GM18870 (cell line): ENCODE data around the gene GPR150.

Experiments
- ATAC-seq: cut with Tn5 transposase; IDR thresholded peaks from one replicate; pipeline ENCODE4 v1.9.1; 2021; ENCODE audit warnings: moderate library complexity; ENCODE audit not compliant: unreplicated experiment

GPR150 gene

DNA sequence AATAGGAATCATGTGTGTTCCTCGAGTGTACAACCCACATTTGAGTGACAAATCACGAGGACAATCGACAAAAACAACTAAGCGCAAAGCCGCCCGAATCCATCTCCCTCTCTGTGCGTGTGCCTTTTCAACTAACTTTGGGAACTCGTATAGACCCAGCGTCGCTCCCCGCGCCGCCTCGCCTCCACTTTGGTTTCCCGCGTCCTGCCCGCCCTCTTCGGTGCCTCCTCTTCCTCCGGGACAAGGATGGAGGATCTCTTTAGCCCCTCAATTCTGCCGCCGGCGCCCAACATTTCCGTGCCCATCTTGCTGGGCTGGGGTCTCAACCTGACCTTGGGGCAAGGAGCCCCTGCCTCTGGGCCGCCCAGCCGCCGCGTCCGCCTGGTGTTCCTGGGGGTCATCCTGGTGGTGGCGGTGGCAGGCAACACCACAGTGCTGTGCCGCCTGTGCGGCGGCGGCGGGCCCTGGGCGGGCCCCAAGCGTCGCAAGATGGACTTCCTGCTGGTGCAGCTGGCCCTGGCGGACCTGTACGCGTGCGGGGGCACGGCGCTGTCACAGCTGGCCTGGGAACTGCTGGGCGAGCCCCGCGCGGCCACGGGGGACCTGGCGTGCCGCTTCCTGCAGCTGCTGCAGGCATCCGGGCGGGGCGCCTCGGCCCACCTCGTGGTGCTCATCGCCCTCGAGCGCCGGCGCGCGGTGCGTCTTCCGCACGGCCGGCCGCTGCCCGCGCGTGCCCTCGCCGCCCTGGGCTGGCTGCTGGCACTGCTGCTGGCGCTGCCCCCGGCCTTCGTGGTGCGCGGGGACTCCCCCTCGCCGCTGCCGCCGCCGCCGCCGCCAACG lies at the start of gene GPR150:
Gene GPR150, plus strand, starts transcription at position 58 of the 840 bp plus-strand sequence. Its CDS starts 189 bp downstream, at position 247.
- ATAC-seq, result no peak

DNA sequence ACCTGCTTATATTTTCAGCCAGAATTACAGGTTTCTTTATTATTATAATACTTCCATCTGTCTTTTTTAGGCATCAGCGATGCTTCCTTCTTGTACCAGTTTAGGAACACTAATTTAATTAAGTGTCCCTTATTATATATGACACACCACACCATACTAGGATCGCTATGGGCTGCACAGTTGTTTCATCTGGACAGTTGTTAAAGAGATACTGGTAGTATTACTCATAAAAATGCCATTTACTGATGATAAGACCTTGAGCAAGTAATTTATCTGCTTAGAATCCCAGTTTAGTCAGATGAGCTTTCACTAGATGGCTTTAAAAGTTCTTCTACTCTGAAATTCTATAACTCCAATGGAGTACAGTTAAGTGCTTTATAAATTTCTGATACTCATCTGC lies 47.9 kb upstream of the GPR150 start:
- ATAC-seq, result no peak

DNA sequence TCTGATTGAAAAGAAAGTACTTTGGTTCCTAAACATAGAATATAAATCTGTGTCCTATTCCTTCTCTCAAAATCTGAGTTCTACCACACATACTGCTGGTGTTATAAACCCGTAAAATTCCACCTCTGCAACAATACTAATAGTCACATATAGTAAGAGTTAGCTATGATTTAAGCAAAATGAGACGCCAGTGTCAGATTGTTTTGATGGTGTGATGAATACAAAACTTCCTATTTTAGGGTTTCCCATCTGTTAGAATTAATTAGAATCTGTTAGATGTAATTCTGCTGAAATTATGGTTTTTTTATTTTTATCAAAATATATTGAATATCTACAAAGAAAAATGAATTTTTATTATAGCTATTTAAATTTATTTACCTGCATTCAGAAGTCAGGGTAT lies 38.3 kb upstream of the GPR150 start:
- no peak for ATAC-seq

DNA sequence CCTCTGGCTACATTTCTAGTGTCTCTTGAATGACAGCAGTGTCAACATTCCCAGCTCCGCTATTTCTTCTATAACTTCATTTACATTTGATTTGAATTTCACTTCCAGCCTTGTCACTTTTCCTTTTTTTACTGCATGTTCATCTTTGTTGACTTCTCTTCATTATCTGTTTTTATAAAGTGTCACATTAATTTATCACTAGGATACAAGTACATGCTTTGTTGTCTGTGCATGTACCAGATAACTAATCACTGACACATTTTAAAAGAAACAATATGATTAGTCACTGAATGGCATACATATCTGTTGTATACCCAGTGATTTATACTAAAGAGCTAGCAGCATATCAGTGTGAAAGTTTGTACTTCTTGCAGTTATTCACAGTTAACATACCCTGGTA lies 35.9 kb upstream of the GPR150 start:
- ATAC-seq, result no peak

DNA sequence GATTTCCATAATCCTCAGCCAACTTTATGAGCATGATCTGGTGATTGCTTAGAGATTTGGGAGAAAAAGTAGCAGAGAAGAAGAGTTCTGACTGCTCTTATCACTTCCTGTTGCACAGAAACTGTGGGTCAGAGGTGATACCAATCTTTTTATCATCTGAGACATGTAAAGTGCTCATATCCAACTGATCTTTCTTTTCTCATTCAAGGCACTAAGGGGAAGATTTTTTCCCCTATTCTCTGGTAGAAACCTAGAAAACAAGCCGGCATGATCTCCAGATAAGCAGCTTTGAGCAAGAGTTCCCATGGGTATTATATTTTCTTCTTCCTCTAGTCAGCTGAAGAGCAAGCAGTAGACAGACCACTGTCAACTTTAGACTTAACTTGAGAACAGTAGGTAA lies 29.0 kb upstream of the GPR150 start:
- ATAC-seq, result no peak

DNA sequence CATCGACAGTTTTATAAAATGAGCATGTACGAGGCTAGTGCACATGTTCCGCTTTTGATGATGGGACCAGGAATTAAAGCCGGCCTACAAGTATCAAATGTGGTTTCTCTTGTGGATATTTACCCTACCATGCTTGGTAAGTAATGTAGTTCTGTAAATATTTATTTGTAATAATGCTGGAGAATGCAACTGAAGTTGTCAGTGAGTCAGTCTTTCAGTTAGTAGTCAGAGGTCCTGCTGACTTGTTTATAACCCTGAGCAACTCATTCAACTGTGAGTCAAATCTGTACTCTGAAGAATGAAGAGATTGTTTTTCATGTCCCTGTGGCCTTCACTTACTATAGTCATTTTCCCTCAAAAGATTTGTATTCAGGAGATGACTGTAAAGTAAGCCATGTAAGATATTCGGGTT lies 28.4 kb upstream of the GPR150 start:
- peak; percentile 93 for ATAC-seq

DNA sequence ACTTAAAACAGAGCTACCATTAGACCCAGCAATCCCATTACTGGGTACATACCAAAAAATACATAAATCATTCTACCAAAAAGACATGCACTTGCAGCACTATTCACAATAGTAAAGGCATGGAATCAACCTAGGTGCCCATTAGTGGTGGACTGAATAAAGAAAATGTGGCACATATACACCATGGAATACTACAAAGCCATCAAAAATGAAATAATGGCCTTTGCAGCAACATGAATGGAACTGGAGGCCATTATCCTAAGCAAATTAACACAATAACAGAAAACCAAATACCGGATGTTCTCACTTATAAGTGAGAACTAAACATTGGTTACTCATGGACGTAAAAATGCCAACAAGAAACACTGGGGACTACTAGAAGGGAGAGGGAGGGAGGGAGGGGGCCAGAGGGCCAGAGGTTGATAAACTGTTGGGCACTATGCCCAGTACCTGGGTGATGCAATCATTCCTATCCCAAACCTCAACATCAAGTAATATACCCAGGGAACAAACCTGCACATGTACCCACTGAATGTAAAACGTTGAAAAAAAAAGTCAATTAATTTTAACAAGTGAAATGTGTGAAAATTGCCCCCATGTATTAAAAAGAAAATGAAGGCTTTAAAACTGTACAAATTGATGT lies 24.5 kb upstream of the GPR150 start:
- ATAC-seq, result no peak

DNA sequence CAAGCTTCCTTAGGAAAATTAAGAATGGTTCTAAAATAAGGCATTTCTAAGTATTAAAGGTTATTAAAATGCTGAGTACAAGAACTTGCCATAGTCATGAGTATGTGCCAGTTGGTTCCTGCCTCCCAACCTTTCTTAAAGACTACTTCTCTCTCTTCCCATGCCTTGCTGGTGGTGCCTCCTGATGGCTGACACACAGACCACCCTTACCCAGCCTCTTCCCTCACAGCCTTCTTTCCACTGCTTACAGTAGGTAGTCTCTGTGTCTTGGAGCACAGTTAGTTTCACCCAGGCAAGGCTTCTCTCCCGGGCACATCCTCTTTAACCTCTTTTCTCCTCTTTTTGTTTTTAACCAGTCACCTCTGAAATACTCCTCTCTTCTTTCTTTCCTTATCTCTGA lies 20.6 kb upstream of the GPR150 start:
- no peak for ATAC-seq

DNA sequence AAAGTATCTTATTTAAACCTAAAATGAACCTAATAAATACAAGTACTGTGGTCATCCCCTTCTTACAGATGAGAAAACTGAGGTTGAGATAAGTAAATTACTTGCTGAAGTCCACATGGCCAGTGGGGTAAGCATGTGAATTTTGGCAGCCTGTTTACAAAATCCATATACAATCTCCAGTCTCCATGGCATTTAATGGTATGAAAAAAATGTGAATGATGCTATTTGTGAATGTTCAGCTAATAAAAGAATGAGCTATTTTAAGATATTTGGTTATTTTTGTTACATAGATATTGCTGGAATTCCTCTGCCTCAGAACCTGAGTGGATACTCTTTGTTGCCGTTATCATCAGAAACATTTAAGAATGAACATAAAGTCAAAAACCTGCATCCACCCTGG lies 19.3 kb upstream of the GPR150 start:
- ATAC-seq, result no peak

DNA sequence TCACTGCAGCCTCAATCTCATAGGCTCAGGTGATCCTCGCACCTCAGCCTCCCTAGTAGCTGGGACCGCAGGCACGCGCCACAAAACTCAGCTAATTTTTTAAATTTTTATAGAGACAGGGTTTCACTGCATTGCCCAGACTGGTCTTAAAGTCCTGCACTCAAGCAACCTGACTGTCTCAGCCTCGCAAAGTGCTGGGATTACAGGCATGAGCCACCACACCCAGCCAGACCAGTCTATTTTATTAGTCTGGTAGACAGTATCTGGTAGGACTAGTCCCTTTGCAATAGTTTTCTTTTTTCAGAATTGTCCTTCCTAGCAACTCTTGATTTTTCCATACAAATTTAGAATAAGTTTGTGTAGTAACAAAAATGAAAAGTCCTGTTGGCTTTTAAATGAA lies 14.1 kb upstream of the GPR150 start:
- ATAC-seq, result no peak

DNA sequence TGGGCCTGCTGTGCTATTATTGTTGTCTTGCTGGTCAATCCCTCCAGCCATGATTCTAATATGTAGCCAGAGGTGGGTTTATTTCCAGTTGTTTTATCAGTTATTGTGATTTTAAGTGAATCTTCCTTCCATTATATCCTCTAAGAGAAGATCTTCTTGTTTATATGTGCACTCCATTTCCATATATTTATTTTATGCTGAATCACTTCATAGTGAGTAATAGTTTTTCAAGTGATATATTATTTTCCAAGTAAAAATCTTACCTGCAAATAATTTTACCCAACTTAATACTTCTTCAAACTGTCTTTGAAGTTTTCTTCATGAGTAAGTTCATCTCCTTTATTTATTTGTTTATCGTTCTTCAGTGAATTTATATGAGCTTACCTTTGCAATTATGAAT lies 13.5 kb upstream of the GPR150 start:
- no peak for ATAC-seq

DNA sequence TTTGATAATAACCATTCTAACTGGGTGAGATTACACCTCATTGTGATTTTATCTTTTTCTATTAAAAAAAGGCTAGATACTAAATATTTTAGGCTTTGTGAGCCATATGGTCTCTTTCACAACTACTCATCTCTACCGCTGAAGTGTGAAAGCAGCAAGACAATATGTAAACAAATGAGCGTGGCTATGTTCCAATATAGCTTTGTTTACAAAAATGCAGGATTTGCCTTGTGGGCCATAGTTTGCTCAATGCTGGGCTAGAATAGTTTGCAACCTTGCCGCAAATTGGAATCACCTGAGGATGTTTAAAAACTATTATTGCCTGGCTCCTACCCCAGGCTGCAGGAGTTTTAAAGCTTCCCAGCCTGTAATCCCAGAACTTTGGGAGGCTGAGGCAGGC lies 10.2 kb upstream of the GPR150 start:
- no peak for ATAC-seq

DNA sequence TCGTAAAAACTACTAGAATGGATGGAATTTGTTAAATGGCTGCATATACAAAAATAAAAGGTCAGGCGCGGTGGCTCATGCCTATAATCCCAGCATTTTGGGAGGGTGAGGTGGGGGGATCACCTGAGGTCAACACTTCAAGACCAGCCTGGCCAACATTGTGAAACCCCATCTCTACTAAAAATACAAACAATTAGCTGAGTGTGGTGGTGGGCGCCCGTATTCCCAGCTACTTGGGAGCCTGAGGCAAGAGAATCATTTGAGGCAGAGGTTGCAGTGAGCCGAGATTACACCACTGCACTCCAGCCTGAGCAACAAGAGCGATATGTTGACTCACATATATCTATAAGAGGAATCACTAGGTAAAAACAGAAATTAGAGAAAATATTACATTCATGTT lies 9.3 kb upstream of the GPR150 start:
- no peak for ATAC-seq

DNA sequence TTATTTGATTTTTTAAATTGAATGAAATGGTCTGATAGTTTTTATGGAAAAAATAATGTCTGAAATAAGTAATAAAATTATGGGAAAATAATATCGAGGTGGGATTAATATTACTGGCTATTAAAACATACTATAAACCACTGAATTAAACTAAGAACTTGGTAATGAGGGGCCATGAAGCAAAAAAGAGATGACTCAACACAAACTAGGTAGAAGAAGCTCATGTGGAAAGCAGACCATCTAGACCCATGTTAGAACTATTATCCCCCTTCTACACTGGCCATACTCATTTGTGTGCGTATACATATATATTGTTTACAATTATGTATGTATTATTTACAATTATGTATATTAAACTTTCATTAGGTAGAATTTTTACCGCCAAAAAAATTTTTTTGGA lies 8.5 kb upstream of the GPR150 start:
- ATAC-seq, result no peak

DNA sequence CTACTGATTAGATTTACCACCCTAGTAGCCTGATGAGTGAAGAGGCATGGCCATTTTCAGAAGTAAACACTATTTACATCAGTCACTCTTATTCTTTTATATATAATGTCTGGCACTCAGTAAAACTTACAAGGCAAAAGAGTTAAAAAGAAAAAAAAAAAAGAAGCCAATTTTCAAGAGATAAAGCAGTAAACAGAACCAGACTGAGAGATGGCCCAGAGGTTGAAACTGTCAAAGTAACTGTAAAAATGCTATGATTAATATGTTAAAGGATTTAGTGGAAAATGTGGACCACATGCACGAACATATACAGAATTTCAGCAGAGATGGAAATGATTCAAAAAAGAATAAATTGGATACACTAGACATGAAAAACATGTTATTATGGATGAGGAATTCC lies 6.4 kb upstream of the GPR150 start:
- no peak for ATAC-seq

DNA sequence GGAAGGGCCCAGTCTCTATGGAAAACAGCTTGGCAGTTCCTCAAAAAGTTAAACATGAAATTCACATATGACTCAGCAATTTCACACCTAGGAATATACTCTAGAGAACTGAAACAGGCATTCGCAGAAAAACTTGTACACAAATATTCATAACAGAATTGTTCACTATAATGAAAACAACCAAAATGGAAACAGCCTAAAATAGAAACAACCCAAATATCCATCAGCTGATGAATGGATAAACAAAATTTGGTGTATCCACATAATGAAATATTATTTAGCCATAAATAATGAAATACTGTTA lies 4.8 kb upstream of the GPR150 start:
- ATAC-seq, result peak; percentile 45

DNA sequence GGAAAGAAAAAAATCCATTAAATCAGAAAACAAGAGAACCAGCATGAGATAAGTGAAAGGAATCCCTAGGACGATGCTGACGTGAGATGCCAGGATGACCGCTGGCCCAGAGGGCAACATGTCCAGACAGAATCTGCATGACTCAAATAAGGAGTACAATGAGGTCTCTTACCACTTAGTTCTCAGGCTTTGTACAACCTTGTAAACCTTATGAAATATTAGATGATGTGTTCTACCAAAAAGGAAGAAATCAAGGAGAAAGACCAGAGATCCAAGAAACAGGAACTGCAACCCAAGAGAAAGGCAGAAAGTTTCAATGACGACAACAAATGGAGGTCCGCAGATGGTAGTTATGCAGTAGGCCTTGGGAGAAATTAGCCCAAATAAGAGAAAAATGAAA lies 2.8 kb upstream of the GPR150 start:
- no peak for ATAC-seq

DNA sequence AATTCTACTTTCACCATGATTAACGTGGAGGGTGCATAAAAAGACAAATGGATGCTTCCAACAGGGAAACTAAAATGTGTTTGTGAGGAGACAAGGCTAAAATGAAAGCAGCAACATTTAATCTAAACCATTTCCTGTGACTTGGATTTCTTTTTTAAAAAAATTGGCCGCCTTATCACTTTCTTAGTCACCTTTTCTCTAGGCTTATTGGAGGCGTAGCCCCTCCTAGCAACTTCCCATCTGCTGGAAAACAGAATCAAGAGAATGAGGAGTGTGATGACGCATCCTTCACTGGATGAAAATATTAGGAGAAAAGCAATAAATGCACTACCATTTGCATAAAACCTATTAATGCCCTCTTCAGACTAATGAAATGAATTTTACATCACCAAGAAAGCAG lies 791 bp upstream of the GPR150 start:
- no peak for ATAC-seq

DNA sequence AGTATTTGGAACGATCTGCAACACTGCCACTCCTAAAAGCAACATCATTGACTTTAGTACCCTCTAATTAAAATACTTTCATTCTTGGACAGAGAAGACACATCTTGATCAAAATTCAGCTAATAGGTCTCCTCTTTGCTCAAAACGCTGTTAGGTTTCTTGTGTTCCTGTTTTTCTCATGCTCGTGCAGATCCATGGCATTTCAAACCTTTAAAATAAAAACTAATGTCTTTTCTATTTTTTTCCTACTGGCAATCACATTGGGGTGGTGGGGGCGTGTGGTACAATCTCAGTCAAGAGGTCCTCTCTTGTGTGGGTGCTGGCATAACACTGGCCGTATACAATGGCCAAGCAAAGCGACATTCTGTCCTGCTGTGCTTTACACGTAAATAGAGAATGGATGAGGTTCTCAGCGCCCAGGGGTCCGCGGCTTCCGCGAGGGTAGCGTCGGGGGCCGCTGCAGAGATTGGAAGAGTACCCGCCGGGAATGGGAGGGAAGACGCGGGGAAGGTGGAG lies 315 bp upstream of the GPR150 start:
- ATAC-seq, result no peak

DNA sequence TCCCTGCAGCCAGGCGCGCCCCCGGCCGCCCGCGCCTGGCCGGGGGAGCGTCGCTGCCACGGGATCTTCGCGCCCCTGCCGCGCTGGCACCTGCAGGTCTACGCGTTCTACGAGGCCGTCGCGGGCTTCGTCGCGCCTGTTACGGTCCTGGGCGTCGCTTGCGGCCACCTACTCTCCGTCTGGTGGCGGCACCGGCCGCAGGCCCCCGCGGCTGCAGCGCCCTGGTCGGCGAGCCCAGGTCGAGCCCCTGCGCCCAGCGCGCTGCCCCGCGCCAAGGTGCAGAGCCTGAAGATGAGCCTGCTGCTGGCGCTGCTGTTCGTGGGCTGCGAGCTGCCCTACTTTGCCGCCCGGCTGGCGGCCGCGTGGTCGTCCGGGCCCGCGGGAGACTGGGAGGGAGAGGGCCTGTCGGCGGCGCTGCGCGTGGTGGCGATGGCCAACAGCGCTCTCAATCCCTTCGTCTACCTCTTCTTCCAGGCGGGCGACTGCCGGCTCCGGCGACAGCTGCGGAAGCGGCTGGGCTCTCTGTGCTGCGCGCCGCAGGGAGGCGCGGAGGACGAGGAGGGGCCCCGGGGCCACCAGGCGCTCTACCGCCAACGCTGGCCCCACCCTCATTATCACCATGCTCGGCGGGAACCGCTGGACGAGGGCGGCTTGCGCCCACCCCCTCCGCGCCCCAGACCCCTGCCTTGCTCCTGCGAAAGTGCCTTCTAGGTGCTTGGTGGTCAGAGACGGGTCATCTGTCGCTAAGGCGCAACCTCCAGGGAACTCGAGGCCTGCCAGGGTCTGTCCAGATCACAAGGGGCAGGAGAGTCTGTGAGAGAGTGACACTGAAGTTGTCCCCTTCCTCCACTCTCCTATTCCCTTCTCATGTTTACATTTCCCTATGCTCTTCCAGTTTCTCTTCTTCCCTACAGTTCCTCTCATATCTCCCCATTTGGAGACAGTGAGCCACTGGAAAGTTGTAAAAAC lies 1.3 kb downstream of the GPR150 start:
- ATAC-seq, result no peak

DNA sequence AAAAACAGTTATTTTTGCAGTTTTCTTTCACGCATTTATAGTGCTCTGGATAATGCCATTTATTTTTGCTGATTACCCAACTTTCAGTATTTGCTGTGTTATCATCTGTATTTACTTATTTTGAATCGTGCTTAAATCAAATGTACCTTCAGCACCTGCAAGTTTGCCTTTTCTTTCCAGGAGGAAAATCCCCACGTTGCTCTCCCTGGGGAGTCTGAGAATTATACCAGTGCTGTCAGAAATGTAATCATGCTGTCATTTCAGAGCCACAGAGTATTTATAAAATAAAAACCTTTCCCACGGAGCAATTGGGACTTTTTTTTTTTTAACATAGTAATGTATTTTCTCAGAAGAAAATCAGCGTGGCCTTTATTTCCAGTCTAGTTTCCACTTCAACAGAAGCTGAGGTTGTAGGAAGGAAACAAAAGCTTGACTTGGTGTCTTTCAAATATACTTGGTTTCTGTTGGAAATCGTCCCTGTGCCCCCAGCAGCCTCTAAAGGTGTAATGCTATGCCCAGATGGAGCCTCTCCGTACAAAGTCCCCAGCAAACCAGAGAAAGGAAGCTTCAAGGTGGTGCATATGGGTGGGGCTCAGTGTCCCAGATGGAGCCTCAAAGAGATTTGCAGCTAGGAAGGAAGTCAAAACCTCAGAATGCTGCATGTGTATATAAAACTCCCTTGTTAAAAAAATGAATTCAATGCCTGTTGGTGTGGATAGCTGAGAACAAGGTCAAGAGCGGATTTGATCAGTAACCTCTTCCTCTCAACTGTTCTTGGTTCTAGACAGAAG lies 2.1 kb downstream of the GPR150 start:
- no peak for ATAC-seq
